ENCODE measurements around the gene CMYA5.
"Not testable (repeated sequence)": the region's sequence is repeated elsewhere in the genome, so short reads cannot be mapped to it uniquely, and the experiment has no call there.

CMYA5 gene

GRCh38 chr5:79689541-79690466 is at the start of gene CMYA5:
Gene CMYA5, plus strand, starts transcription at chr5:79689836. Its CDS starts 72 bp downstream, at chr5:79689908.
- DNase-seq = peak in 1 of 3 donors; percentile 51

DNA sequence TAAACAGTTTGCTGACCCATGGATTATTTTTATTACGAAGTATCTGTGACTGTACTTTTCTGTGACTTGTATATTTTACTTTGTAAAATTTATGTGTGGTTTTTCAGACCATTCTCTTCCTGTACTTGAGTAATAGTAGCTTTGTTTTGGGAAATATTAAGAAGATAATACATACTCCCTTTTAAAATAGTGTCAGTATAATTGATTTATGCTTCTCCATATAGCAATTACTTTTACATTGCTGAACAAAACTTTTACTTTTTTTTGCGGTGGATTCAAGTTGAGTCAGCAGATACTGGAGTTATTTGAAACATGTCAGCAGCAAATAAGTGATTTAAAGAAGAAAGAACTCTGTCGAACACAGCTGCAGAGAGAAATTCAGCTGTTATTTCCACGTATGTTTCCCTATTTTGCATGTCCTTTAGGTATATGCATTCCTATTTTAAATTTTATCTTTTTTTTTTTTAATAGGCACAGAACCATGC is 49.0 kb upstream of the CMYA5 start:
- DNase-seq = no peak

GRCh38 chr5:79641414-79641813 is 48.2 kb upstream of the CMYA5 start:
- no peak for DNase-seq

GRCh38 chr5:79642210-79642609 is 47.4 kb upstream of the CMYA5 start:
- no peak for DNase-seq

GRCh38 chr5:79653843-79654242 is 35.8 kb upstream of the CMYA5 start:
- no peak for DNase-seq

- DNase-seq = no peak
Observed at GRCh38 chr5:79663212-79663611, 26.4 kb upstream of the CMYA5 start.

DNA sequence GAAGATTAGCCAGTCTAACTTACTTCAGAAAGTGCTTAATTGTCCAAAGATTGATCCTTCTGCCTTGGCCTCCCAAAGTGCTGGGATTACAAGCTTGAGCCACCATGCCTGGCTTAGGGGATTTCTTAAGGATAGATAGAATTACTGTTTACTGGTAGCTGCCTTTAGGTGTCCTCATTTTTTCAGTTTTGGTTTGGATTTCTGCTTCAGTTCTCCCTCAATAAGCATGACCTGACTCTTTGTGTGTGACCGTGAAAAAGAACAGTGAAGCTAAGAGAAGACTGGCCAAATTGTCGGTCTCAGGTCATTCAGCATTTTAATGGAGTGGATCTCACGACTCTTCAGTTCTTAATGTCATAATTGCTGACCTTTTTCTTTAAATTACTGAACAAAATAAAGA is 22.9 kb upstream of the CMYA5 start:
- DNase-seq = no peak

DNA sequence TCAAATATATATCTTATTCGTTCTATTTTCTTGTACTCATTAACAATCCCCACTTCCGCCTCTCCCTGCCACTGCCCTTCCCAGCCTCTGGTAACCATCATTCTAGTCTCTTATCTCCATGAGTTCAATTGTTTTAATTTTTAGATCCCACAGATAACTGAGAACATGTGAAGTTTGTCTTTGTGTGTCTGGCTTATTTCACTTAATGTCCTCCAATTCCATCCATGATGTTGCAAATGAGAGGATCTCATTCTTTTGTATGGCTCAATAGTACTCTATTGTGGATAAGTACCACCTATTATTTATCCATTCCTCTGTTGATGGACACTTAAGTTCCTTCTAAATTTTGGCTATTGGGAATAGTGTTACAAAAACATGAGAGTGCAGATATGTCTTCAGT is 17.2 kb upstream of the CMYA5 start:
- DNase-seq = no peak

- not testable (repeated sequence) for DNase-seq
Observed at GRCh38 chr5:79676354-79676753, 13.3 kb upstream of the CMYA5 start.

GRCh38 chr5:79682102-79682501 is 7.5 kb upstream of the CMYA5 start:
- not testable (repeated sequence) for DNase-seq

GRCh38 chr5:79684782-79685181 is 4.9 kb upstream of the CMYA5 start:
- DNase-seq = no peak

- DNase-seq = no peak
Observed at GRCh38 chr5:79685627-79686026, 4.0 kb upstream of the CMYA5 start.

GRCh38 chr5:79686799-79687198 is 2.8 kb upstream of the CMYA5 start:
- DNase-seq = peak in 1 of 3 donors; percentile 26

DNA sequence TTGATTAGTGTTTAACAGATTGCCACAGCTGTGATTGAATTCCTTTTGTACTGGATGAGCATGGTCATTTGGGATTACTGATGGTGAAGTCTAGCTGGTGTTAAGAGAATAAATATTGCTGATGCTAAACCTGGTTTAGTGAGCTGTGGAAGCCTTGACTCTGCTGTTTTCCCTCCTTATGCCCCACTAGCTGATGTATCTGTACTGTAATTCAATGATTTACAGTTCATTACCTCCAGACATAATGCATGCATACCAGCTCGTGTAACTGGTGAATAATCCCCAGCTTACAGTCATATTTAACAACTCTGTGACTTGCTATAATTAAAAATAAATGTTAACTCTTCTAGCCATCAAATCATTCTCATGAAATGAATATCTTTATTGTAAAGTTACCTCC is 1.7 kb upstream of the CMYA5 start:
- DNase-seq = no peak

DNA sequence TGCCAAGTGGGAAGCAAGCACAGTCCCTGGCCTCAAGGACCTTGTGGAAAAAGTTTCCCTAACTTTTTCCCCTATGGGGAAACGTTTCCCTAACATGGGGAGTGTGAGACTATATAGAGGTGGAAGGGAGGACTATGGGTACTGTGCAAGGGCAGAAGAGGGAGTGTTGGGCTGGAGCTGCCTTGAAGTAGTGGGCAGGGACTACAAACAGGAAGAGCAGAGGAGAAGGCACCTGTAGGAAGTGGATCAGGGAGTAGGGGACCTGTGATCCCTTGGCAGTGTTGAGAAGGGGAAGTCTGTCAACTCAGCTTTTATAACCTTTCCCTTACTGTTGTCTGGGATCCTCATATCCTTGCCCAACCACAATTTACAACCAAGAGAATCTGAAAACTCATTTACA is 1.4 kb downstream of the CMYA5 start:
- DNase-seq = no peak

DNA sequence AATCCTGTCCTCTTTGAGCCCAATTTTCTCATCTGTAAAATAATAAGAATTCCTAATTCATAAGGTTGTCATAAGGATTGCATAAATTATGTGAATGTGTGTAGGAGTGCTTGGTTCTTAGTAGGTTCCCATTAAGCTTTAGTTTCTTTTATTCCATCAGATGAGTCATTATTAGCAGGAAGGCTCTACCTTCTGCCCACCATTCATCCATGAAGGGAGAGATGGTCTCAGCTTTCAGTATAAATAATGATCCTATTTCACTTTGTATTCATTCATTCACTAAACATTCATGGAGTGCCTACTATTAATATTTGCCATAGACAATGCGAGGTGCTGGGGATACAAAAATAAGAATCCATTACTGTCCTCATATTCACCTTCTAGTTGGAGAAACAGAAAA is 3.0 kb downstream of the CMYA5 start:
- no peak for DNase-seq

DNA sequence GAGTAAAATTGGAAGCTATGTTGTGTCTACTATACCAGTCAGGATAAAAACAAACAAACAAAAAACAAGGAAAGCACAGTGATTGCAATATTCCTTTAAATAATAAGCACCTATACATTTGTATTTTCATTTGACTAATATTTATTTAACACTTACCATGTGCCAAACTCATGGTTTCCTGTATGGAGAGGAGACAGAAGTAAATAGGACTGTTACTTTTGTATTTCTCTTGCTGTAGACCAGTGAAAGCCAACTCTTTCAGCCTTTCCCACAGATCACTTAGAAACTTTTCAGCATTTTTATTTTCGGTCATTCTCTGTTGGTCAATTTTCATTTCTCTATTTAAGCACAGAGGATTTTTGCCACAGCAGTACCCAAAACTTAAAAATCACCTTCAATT is 4.5 kb downstream of the CMYA5 start:
- DNase-seq = no peak

GRCh38 chr5:79694652-79695051 is 5.0 kb downstream of the CMYA5 start:
- no peak for DNase-seq

GRCh38 chr5:79695526-79695925 is 5.9 kb downstream of the CMYA5 start:
- DNase-seq = no peak

- peak; percentile 54 to 83 (median 82) for DNase-seq
Observed at GRCh38 chr5:79697222-79698170, 7.9 kb downstream of the CMYA5 start.

- no peak for DNase-seq
Observed at GRCh38 chr5:79699763-79700400, 10.2 kb downstream of the CMYA5 start.

DNA sequence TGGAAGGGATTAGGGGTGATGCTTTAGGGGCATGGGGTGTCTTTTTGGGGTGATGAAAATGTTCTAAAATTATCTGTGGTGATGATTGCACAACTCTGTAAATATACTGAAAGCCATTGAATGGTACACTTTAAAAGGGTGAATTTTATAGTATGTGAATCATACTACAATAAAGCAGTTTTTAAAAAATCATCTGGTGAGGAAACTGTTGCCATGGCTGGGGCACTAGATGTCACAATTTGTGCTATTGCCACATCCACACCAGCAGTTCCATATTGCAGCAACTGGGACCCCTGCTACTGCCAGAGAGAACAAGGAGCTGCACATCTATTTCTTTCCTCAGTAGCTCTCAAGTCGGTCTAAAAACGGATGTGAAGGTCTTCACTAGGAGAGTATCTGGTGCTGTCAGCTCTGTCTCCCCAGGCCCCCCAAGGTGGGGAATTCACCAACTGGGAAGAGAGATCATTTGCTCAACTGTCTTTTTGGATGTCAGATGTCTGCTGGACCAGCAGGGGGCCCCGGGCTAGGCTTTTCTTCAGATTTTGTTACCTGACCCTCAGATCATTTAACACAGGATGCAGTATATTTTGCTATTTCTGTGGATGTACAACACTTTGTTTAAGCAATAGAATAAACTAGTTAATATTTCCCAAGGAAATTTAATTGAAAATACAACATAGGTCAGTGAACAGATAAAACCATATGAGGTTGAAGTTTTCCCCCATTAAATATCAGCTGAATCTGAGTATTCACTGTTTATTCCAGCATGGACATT is 13.2 kb downstream of the CMYA5 start:
- DNase-seq = peak; percentile 45 to 59 (median 59)
